GM21390 (cell line): ENCODE measurements around the gene TGFBR3.
"Not testable (repeated sequence)": the region's sequence is repeated elsewhere in the genome, so short reads cannot be mapped to it uniquely, and the experiment has no call there.

Source experiments
- ATAC-seq: cut with Tn5 transposase; IDR thresholded peaks from one replicate; pipeline ENCODE4 v1.9.1; 2021; ENCODE audit not compliant: unreplicated experiment

The TGFBR3 gene

DNA sequence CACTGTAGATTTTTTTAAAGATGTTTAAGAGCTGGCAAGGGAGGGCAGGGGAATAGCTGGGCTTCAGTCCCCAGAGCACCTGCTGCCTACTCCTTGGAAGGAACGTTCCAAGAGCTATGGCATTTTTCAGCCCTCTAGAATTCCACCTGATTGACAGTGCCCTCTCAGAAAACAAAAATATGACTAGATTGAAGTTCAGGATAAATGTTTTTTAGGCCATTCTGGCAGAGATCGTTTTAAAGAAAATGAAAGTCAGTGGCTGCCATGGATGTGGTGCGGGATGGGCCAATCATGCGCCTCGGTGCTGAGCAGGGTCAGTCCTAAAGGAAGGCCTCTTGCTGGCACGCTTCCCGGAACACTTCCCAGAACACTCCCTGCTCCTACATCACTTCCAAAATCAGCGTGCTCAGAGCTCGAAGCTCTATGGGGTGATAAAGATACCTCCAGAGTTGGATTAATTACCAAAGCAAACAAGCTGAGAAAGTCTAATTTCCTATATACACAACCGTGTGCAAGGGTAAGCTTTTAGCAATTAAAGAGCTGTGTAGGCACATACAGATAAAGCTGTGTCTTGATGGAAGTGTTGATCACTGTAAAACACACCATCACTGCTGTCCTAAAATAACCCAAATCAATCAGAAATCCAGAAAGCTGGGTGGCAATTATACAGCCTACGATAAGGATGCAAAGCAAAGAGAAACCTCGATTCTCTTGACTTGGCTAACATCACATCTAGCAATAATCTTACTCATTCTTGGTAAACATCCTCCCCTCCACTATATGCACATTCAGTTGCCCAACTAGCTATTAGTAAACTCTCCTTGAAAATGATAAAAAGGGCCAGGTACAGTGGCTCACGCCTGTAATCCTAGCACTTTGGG, 34.6 kb downstream of the TGFBR3 start:
- no peak for ATAC-seq

DNA sequence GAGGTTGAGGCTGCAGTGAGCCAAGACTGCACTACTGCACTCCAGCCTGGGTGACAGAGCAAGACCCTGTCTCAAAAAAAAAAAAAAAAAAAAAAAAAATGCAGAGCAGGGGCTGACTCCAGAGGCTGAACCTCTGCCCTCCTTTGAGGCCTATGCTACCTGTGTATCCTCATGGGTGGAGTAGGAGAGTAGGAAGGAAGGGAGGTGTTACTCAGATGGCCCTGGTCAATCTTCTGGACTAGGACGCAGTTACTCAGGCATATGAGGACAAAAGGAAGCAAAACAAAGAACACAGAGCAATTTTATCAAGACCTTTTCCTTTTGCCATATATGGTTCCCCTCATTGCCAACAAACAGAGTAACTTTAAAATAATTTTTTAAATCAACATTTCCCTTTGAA, 35.2 kb downstream of the TGFBR3 start:
- ATAC-seq, result no peak

DNA sequence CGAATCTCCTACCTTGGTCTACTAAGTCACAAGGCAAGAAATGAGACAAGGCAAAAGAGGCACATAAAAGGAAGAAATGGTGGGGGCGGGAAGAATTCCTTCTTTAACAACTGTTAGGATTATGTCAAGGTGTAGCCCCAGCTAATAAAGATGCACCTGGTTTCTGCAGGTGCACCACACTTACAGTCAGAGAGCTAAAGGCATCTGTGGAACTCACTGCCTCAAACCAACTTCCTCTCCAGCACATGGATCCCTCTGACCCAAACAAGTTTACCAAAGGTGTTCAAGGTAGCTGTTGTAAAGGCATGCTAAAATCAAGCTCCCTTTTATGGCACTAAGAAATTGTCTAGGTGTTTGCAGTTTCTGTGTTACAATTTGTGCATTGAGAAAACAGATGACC, 38.1 kb downstream of the TGFBR3 start:
- no peak for ATAC-seq

DNA sequence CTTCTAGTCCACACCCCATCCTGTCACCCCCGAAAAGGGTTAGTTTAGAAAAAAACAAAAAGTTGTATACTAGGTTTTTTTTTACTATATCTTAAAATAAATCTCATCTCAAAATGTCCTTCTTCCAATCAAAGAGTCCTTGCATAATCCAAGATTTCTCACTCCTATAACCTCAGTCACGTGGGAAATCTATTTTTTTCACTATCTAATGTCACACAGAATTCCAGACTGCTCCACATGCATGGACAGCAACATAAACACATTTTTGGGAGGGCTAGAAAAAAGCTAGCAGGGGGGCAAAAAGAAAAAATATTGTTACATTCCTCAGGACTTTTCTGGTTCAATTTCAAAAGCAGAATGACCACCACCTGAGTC, 39.3 kb downstream of the TGFBR3 start:
- ATAC-seq, result no peak

DNA sequence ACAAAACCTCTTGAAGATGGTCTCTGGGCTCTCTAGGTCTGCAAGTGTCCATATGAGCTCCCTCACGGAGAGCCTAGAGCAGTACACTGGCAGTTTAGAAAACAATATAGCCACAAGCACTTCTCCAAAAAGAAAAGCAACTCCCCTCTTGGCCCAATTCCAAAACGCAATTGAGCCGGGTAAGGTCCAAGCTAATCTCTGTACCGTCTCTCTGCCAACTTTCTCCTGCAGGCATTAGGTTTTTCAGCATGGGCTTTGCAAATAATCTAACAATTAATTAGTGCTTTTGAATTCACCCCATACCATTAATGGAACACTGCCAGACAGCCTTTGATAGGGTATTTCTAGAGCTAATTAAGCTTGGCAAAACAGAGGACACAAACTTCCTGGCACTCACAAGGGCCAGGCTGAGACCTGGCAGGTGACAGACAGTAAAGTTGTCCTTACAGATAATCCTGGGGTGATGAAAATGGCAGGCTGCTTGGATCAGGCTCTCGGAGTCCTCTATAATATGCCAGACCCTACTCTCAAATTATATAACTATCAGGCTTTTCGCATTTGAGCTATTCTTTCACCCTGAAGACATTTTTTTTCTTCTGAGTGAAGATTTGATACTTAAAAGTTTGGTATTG, 39.8 kb downstream of the TGFBR3 start:
- ATAC-seq, result no peak

DNA sequence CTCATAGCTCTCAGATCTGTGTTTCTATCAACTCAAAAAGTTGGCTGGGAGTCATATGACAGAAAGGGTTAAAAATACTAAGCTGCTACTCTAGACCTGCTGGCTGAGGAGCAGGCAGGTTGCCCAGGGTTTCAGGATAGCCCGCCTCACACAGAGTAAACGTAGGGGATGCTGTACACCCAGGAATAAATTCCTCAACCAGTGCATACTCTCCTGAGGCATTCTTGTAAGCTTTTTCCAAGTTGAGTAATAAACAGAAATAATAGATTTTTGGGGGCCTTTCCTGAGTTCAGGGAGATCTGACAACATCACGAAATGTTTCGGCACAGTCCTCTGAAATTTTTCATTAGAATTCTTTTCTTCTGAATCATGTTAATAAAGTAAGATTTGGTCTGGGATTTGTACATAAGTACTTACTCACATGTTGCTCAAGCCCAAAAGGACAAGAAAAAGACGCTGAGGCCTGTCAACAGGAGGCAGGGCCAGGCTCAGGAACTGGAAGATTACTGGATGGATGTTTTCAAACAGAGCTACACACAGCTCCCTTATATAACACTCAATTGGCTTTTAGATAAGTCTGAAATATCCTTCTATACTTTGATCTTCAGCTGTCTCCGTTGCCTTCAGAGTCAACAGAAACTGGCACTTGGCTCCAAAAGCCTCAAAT, 41.0 kb downstream of the TGFBR3 start:
- ATAC-seq, result no peak

DNA sequence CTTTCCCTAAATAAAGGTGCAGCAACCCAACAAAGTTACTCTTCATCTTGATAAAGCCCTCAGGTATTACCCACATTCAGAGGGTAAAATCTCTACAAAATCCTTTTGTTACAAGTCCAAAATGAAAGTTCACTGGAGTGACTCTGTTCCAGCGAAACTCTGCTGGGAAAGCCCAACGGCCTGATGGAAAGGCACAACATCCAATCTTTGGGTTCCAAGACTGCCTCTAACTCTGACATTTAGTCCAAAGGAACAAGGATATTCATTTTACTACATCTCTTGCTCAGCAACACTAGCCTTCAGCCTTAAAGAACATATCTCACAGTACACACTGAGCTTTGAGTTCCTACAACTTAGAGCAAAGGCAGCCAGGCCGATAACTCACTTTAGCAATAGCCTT, 42.1 kb downstream of the TGFBR3 start:
- no peak for ATAC-seq

DNA sequence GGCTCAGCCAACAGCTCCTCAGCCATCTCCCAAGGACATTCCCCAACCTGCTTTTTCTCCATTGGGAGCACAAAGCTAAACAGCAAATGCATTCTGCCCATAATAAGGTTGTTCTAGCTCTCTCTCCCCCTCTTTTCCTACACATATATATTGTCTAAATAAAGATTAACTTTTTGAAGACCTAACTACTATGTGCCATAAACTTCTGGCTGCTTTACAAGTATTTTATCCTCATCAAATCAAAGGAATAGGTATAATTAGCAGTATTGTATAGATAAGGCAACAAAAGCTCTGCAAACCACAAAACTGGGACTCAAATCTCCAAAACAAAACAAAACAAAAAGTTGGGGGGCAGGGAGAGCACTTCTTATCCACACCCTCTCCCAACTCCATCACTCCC, 43.4 kb downstream of the TGFBR3 start:
- ATAC-seq, result no peak

DNA sequence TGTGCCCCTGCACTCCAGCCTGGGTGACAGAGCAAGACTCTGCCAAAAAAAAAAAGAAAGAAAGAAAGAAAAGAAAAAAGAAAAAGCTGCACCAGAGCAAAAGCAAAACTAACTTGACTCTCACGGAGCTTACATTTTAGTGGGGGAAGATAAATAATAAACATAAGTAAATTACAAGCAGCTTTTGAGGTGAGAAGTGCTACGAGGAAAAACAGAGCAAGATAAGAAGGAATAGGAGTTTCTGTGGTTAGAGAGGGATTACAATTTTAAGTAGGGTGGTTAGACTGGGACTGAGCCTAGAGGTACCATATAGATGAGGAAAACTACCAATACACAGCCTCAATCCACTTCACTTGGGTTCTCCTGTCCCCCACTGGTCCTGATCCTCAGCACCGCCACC, 43.9 kb downstream of the TGFBR3 start:
- no peak for ATAC-seq

DNA sequence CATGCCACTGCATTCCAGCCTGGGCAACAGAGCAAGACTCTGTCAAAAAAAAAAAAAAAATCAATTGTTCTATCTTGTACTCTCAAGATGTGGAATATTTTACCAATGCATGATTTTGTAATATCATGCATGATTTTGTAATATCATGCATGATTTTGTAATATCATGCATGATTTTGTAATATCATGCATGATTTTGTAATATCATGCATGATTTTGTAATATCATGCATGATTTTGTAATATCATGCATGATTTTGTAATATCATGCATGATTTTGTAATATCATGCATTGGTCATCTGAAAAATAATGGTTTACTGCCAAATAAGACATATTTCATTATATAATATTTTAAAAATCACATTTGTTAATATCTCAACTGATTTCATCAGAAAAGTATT, 45.7 kb downstream of the TGFBR3 start:
- not testable (repeated sequence) for ATAC-seq

DNA sequence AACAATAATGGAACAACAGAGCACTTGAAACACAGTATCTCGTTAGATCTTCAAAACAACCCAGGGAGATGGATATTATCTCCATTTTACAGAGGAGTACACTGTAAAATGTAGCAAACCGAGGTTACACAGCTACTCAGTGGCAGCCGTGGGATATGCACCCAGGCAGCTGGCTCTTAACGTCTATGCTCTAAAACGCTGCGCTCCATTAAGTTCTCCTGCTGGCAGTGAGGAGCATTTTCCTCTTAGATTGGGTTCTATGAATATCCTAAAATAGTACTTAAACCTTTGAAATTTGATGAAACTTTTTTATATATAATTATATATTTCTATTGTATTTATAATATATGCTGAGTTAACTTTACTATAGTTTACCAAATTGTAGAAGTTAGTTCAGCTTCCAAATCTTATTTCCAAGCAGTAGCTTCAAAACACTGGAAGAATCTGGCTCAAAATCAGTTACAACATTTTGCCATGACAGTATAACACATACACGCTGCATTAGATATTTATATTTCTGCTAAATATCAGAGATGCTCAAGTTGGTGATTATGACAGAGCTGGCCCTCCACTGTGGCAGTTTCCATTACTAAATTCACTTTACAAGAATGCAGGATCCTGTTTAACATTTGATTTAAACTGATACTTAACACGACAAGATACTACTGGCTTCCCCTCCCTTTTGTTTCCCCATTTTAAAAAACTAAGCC, 49.5 kb downstream of the TGFBR3 start:
- no peak for ATAC-seq

DNA sequence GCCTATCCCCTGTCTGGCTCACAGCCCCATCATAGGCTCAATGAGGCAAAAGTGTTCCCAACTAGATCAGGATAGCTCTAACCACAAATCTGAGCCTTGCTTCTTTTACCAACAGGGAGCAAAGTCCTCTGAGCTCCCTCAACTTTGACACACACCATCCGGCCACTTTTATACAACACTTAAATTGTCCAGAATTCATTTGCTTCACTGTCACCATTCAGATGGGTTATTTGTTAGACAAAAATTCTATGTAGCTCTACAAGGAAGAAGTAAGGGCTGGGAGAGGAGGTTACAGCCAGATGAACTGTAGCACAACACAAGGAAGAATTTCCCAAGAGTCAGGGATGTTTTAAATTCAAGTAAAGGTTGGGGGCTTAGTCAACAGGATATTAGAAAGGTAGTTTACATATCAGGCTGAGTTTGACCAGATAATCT, 50.8 kb downstream of the TGFBR3 start:
- no peak for ATAC-seq

DNA sequence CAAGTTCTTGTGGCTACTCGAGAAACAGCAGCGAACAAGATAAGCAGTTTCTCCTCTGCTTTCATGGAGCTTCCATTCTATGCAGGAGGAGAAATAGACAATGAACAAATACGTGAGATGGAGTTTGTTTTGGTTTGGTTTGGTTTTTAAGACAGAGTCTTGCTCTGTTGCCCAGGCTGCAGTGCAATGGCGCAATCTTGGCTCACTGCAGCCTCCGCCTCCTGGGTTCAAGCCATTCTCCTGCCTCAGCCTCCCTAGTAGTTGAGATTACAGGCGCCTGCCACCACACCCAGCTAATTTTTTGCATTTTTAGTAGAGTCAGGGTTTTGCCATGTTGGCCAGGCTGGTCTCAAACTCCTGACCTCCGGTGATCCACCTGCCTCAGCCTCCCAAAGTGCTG, 51.4 kb downstream of the TGFBR3 start:
- not testable (repeated sequence) for ATAC-seq

DNA sequence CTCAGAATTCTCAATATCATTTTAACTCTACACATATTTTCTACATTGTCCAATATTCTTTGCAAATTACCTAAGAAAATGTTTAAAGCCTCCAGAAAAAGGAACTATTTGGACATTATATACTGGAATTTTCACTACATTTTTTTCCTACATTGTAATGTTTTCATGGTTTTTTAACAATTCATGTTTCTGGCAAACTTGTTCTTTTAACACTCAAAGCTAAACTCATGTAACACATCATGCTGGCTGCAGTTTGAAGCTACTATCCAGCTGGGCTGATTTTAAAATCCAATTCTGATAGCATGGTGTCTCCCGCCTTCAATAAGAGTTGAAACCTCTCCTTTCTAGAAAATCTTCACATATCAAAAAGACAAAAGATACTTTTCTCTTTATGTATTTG, 52.0 kb downstream of the TGFBR3 start:
- no peak for ATAC-seq

DNA sequence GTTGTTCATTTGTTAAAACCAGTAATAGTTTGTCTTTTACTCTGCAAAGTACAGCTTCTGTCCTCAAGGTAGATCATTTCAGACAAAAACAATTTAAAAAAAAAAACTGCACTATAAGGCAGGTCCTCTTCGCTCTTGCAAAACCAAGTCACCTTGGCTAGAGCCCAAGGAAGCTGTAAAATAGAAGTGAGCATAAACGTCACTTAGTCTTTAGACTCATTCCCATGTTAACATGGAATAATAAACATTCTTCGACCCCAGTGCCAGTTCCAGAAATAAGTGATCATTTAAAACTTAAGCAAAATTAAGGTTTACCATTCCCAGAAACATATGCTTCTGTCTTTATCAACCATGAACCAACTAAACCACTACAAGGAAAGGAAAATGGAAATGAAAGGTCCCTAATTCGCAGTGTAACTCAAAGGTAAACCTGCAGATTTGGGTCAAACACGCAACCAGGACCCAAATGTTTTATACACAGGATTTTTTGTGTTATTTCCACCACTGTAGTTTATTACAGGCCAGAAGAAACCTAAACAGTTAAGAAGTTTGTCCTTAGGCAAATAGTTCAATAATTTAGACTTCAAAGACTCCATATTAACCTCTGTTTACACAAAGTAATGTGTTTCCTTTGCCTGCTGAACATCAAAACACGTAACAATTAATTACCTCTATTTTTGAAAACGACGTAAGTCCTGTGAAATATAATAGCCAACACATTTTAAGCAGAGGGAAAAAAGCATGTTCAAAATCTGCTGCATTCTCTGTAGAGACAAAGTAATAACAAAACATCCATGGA, 54.6 kb downstream of the TGFBR3 start:
- ATAC-seq, result no peak

DNA sequence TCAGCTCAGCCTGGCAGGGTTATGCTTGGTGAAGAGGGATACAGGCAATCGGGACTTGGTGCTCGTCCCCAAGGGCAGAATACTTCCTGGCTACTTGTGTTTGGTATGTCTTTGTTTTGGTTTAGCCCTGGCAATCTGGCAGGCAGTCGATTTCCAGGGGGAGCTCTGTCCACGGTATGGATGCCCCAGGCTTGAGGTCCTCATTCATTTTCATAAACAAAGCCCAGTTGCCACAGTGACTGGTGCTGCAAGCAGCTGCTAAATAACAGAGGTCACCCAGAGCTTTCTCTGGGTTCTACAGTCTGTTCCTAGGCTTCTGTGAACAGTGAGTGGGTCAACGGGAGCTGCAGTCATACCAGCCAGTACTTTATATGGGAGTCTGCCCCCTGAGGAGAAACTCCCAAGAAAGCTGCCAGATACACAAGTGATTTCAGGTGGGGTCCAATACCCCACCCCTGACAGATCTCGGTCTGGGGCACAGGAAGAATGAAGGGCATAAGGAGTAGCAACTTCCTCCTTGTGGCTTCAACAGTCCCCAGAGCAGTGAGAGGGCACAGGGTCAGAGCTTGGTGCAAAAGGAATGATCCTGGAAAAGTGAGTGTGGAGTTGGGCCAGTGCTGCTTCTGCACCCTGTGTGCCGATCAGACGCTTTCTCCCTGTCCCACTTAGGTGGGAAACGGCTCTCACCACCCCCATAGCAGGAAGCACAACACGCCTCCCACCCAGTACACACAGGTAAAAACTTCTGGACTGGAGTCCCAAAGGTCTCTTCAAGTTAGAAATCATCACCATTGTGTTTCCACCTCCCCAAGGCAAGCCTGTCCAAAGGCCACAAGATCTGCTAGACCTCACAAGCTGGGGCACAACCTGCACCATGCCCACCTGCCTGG, 55.5 kb downstream of the TGFBR3 start:
- no peak for ATAC-seq

DNA sequence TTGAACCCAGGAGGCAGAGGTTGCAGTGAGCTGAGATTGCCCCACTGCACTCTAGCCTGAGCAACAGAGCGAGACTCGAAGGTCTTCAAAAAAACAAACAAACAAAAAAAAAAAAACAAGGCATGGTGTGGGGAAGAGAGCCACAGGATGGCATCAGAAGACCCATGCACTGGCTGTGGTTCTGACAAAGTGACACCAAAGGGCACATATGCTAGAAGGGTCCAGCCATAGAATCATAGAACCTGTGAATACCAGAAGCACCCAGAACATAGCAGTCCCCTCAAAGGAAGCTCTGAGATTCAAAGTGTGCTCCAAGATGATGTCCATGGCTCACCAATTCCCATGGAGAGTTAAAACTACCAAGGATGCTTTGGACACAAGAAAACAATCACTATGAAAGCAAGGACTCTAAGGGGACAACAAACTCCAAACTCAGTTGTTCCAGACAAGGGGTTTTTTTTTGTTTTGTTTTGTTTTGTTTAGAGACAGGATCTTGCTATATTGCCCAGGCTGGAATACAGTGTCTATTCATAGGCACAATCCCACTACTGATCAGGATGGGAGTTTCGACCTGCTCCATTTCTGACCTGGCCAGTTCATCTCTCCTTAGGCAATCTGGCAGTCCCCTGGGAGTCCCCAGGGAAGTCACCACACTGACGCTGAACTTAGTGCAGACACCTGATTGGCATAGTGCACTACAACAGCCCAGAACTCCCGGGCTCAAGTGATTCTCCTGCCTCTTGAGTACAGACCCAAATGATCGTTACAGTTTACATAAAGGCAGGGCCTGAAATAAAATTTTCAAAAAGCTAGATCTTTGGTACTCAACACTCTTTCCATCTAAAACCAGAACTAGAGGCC, 56.4 kb downstream of the TGFBR3 start:
- no peak for ATAC-seq

DNA sequence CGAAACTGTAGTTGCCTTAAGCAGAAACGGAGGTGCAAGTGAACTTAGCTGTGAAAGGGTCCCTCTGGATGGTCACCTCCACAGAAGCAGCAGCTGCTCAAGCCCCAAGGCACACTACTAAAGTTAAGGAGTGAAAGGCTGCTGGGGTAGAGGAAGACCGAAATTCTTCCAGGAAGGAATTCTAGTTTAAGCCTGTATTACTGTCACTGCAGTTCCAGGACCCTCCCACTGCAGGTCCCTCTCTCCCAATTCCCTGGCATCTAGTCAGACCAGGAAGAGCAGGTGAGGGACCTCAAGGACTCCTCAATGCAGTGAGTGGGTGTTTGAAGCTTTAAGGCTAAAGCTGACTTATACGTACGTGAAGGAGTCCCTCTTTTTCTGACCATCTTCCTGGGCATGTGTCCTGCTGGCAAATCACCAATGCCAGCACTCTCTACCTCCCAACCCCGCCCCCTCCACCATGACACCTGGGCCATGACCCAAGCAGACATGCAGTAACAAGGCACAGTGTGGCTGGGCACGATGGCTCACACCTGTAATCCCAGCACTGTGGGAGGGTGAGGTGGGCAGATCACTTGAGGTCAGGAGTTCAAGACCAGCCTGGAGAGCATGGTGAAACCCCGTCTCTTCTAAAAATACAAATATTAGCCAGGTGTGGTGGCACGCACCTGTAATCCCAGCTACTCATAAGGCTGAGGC, 57.2 kb downstream of the TGFBR3 start:
- no peak for ATAC-seq
